Kidney (tissue), 22 donors: ENCODE results near the gene GLRX. TPM values are rescaled to one million over a fixed set of nuclear protein-coding genes. Genes with fewer than 3 reads are reported as not detected.

Experiments
- DNase-seq, 5 donors: peaks; one replicate each; pipeline ENCODE4 v3.0.0-alpha.2; 2013 to 2020
- FAIRE-seq: peaks from 2 replicates; lab custom pipeline; 2012; peaks lifted over from hg19 to GRCh38; lab: Jason Lieb, UNC
- H3K27ac ChIP-seq, 2 donors: one replicate each; pipeline ENCODE4 v1.7.0; 2013; ENCODE audit warnings: low read depth in 2 of 2, low read length in 2 of 2, inconsistent platforms in 1 of 2
- H3K27me3 ChIP-seq: one replicate; pipeline ENCODE4 v1.7.1; 2013; ENCODE audit warnings: low read length, inconsistent platforms; ENCODE audit not compliant: control insufficient read depth, insufficient read depth
- H3K36me3 ChIP-seq, 3 donors: one replicate each; pipeline versions ENCODE4 v1.7.0 to v1.7.1; 2013; ENCODE audit warnings: low read length in 3 of 3, control low read depth in 1 of 3, inconsistent platforms in 1 of 3; ENCODE audit not compliant: insufficient read depth in 3 of 3, control insufficient read depth in 2 of 3
- H3K4me1 ChIP-seq, 3 donors: one replicate each; pipeline versions ENCODE4 v1.7.0 to v1.7.1; 2013; ENCODE audit warnings: low read length in 3 of 3, inconsistent platforms in 1 of 3, low read depth in 1 of 3; ENCODE audit not compliant: control insufficient read depth in 2 of 3, insufficient read depth in 2 of 3
- H3K4me3 ChIP-seq, 3 donors: one replicate each; pipeline versions ENCODE4 v1.7.0 to v1.8.1; 2013; ENCODE audit warnings: low read length in 3 of 3, control low read depth in 1 of 3, inconsistent platforms in 1 of 3
- H3K9ac ChIP-seq, 3 donors: one replicate each; pipeline versions ENCODE4 v1.7.0 to v1.7.1; 2013; ENCODE audit warnings: low read length in 3 of 3, control low read depth in 1 of 3, inconsistent platforms in 1 of 3
- H3K9me3 ChIP-seq, 3 donors: one replicate each; pipeline versions ENCODE4 v1.7.0 to v1.7.1; 2013; ENCODE audit warnings: low read length in 3 of 3, control low read depth in 1 of 3, inconsistent platforms in 1 of 3; ENCODE audit not compliant: control insufficient read depth in 2 of 3, insufficient read depth in 1 of 3
- intact Hi-C: fragments of 100-400 bp; cut with DNase I; formaldehyde crosslinking; loops from one replicate; pipeline ENCODE4 v1.11.1; 2022
- long read RNA-seq, 10 donors: library from polyadenylated mRNA in 1 of 10; unstranded in 1 of 10; transcript quantifications; one replicate each; pipeline ENCODE4 v2.0.0 and lab custom pipeline, GENCODE V29; 2021 to 2026
- polyA plus RNA-seq: library from polyadenylated mRNA; stranded (reverse); fragments of 350-450 nt; fragmentation: Illumina TruSeq; extraction: RNeasy Lipid Tissue Mini Kit (QIAGEN cat#74804); gene quantifications from one replicate; pipeline ENCODE4 v1.2.3, GENCODE V29; 2014; ENCODE audit warnings: low read depth, low replicate concordance; ENCODE audit not compliant: insufficient read depth
- total RNA-seq: library from RNA; stranded (reverse); fragmentation: NEBNext Ultra II Directional; extraction: Animal tissue kit (Norgen Biotek cat#: 25700); gene quantifications from one replicate; pipeline ENCODE4 v1.2.1, GENCODE V29; 2021
- TF ChIP-seq, protein P1 (sequence below): IDR thresholded peaks from 3 replicates; pipeline ENCODE4 v1.5.1; 2012; ENCODE audit warnings: mild to moderate bottlenecking, moderate library complexity, borderline replicate concordance; ENCODE audit not compliant: insufficient read depth; ENCODE audit errors: extremely low read depth
- donor health status: control.
- donor health status: control.
- donor health status: control.
- donor health status: control.
- donor health status: control.
- donor health status: DM: yes; HTN: yes; CAD: no.
- donor health status: Normal renal cell carcinoma (clear cell type).

GLRX gene, protein sequence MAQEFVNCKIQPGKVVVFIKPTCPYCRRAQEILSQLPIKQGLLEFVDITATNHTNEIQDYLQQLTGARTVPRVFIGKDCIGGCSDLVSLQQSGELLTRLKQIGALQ
- total RNA-seq, result 57.4 TPM
- 324 TPM for polyA plus RNA-seq
- long read RNA-seq, donor 1, transcript GLRX-201 (3 exons, 1,211 nt), result major isoform, 38 of 108 reads
- long read RNA-seq, donor 1, partial matches to known transcripts, result 62 of 108 reads
- long read RNA-seq, donor 1, other reads (novel, unspliced or antisense), result 6 of 108 reads
- long read RNA-seq, donor 2, transcript GLRX-201 (3 exons, 1,211 nt), result major isoform, 57 of 68 reads
- long read RNA-seq, donor 2, partial matches to known transcripts, result 7 of 68 reads
- long read RNA-seq, donor 2, other reads (novel, unspliced or antisense), result 0 of 68 reads
- long read RNA-seq, donor 3, transcript GLRX-204 (2 exons, 3,407 nt), result minor isoform, 5 of 115 reads
- long read RNA-seq, donor 3, transcript GLRX-201 (3 exons, 1,211 nt), result major isoform, 78 of 115 reads
- long read RNA-seq, donor 3, partial matches to known transcripts, result 30 of 115 reads
- long read RNA-seq, donor 3, other reads (novel, unspliced or antisense), result 0 of 115 reads
- long read RNA-seq, donor 4, transcript GLRX-201 (3 exons, 1,211 nt), result major isoform, 27 of 30 reads
- long read RNA-seq, donor 4, partial matches to known transcripts, result 0 of 30 reads
- long read RNA-seq, donor 4, other reads (novel, unspliced or antisense), result 0 of 30 reads
- long read RNA-seq, donor 5, partial matches to known transcripts, result 0 of 3 reads
- long read RNA-seq, donor 5, other reads (novel, unspliced or antisense), result 0 of 3 reads
- long read RNA-seq, donor 6, transcript GLRX-201 (3 exons, 1,211 nt), result major isoform, 121 of 152 reads
- long read RNA-seq, donor 6, partial matches to known transcripts, result 25 of 152 reads
- long read RNA-seq, donor 6, other reads (novel, unspliced or antisense), result 0 of 152 reads
- long read RNA-seq, donor 7, transcript GLRX-201 (3 exons, 1,211 nt), result major isoform, 43 of 51 reads
- long read RNA-seq, donor 7, transcript GLRX-204 (2 exons, 3,407 nt), result minor isoform, 5 of 51 reads
- long read RNA-seq, donor 7, partial matches to known transcripts, result 0 of 51 reads
- long read RNA-seq, donor 7, other reads (novel, unspliced or antisense), result 3 of 51 reads
- long read RNA-seq, donor 8, transcript GLRX-201 (3 exons, 1,211 nt), result major isoform, 42 of 44 reads
- long read RNA-seq, donor 8, partial matches to known transcripts, result 0 of 44 reads
- long read RNA-seq, donor 8, other reads (novel, unspliced or antisense), result 0 of 44 reads
- long read RNA-seq, donor 9, transcript GLRX-201 (3 exons, 1,211 nt), result major isoform, 24 of 32 reads
- long read RNA-seq, donor 9, partial matches to known transcripts, result 7 of 32 reads
- long read RNA-seq, donor 9, other reads (novel, unspliced or antisense), result 0 of 32 reads
- long read RNA-seq, donor 10, transcript GLRX-201 (3 exons, 1,211 nt), result major isoform, 36 of 57 reads
- long read RNA-seq, donor 10, partial matches to known transcripts, result 19 of 57 reads
- long read RNA-seq, donor 10, other reads (novel, unspliced or antisense), result 0 of 57 reads

DNA sequence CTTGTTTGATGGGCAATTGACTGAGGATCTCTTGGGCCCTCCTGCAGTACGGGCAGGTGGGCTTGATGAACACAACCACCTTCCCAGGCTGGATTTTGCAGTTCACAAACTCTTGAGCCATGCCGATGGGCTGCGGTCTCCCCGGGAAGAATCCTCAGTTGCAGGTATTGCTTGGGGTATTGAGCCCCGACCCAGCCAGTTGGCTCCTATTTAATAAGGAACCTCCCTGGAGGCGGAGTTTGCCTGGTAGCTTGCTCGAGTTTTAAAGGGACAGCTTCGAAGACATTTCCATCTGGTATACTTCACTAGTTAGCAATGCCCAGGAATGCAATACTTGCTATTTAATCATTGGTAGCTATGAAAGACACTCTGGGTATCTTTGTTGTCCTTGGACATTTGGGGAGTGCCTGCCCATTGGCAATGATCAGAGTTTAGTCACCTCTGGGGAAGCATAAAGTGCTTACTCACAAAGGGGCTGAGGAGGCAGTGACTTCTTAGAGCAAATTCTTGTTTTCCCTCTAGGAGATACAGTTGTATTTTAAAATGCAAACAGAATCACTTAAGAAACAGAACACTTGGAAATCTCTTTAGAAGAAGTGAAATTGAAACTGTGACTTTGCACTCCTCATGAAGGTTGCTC is at the start of gene GLRX:
TSS of gene GLRX (minus strand) at position 185 of the 640 bp plus-strand sequence. CDS start at position 121, 64 bp downstream.
- peak; percentile 69 to 87 (median 83) for DNase-seq
- TF ChIP-seq, protein P1, sequence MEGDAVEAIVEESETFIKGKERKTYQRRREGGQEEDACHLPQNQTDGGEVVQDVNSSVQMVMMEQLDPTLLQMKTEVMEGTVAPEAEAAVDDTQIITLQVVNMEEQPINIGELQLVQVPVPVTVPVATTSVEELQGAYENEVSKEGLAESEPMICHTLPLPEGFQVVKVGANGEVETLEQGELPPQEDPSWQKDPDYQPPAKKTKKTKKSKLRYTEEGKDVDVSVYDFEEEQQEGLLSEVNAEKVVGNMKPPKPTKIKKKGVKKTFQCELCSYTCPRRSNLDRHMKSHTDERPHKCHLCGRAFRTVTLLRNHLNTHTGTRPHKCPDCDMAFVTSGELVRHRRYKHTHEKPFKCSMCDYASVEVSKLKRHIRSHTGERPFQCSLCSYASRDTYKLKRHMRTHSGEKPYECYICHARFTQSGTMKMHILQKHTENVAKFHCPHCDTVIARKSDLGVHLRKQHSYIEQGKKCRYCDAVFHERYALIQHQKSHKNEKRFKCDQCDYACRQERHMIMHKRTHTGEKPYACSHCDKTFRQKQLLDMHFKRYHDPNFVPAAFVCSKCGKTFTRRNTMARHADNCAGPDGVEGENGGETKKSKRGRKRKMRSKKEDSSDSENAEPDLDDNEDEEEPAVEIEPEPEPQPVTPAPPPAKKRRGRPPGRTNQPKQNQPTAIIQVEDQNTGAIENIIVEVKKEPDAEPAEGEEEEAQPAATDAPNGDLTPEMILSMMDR, result no peak
- FAIRE-seq, result no peak
- Histone ChIP-seq H3K4me1 (peaks cover 2 to 31% (median 18%) of the 10 kb centered on the region in 3 donors), H3K9ac (peak within 1 kb of the TSS; percentile 79 to 98 (median 84)), H3K27me3 (no peaks in the 10 kb centered on the region), H3K4me3 (peak within 1 kb of the TSS; percentile 93 to 100 (median 96)), H3K27ac (peak within 1 kb of the TSS; percentile 86 to 87), H3K9me3 (no peaks in the 10 kb centered on the region), H3K36me3 (peaks cover 0 to 5% (median 0%) of the 10 kb centered on the region in 3 donors)
- intact Hi-C loops, result no loop called here

DNA sequence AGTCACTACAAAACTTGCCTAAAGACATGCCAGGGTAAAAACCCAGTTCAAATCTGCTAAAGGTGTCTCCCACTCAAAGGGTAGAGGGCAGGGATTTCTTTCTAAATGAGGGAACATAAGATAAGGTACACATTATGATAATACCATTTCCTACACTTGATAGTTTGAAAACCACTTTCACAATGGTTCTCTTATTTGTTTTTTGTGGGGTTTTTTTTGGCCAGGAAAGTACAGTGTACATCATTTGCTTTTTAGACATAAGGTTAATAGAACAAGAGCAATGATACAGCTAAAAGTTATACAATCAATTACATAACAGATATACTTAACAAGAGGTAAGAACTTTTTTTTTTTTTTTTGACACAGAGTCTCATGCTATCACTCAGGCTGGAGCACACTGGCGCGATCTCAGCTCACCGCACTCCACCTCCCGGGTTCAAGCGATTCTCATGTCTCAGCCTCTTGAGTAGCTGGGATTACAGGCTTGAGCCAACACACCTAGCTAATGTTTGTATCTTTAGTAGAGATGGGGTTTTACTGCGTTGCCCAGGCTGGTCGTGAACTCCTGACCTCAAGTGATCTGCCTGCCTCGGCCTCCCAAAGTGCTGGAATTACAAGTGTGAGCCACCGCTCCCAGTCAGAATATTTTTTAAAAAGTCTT is 48.8 kb upstream of the GLRX start:
- no peak overlapping the region for H3K27ac ChIP-seq
- DNase-seq (no peak), FAIRE-seq (no peak)
- no peaks in the 10 kb centered on the region for H3K36me3 ChIP-seq
- no peak overlapping the region for H3K9ac ChIP-seq
- TF ChIP-seq, protein P1, result no peak
- H3K27me3 ChIP-seq, result no peaks in the 10 kb centered on the region
- intact Hi-C loops, result no loop called here
- H3K4me3 ChIP-seq, result no peak overlapping the region
- H3K9me3 ChIP-seq, result peaks cover 0 to 5% (median 0%) of the 10 kb centered on the region in 3 donors
- no peaks in the 10 kb centered on the region for H3K4me1 ChIP-seq
